Ovary (tissue), 9 donors: ENCODE measurements around the gene MAP2K6. TPM values are rescaled to one million over a fixed set of nuclear protein-coding genes. Genes with fewer than 3 reads are reported as not detected.

ENCODE experiments used
- DNase-seq, 5 donors: peaks; one replicate each; pipeline ENCODE4 v3.0.0-alpha.2; 2019 to 2020
- H3K27ac ChIP-seq, 2 donors: fragments of 200-600 bp; one replicate each; pipeline versions ENCODE4 v1.5.1 to v1.8.0; 2019 to 2022
- H3K27me3 ChIP-seq: fragments of 200-600 bp; one replicate; pipeline ENCODE4 v1.8.0; 2022
- H3K36me3 ChIP-seq: fragments of 200-600 bp; sonication (generic); one replicate; pipeline ENCODE4 v1.5.1; 2019
- H3K4me1 ChIP-seq: one replicate; pipeline ENCODE4 v1.8.1; 2013; ENCODE audit warnings: mild to moderate bottlenecking, moderate library complexity; ENCODE audit not compliant: insufficient read depth
- H3K4me3 ChIP-seq: fragments of 200-600 bp; sonication (generic); one replicate; pipeline ENCODE4 v1.5.1; 2017
- H3K9me3 ChIP-seq, 2 donors: fragments of 200-600 bp in 1 of 2; sonication (generic) in 1 of 2; one replicate each; pipeline versions ENCODE4 v1.5.1 to v1.8.1; 2013 to 2019; ENCODE audit warnings: mild to moderate bottlenecking in 1 of 2, moderate library complexity in 1 of 2
- EP300 ChIP-seq: sonication (generic); formaldehyde crosslinking; IDR thresholded peaks from one replicate; pipeline ENCODE4 v1.6.1; 2017; ENCODE audit warnings: antibody characterized with exemption
- POLR2A ChIP-seq: fragments of 450-650 bp; IDR thresholded peaks from one replicate; pipeline ENCODE4 v1.6.1; 2017; ENCODE audit warnings: antibody characterized with exemption, mild to moderate bottlenecking, moderate library complexity
- WGBS, 3 donors: extraction: QIAGEN DNeasy Blood & Tissue Kit in 1 of 3; methylation state at CpG; one replicate each; pipeline versions ENCODE4 v1.1.5 to v1.1.7; 2013 to 2017; 5-methylcytosine and 5-hydroxymethylcytosine counted together
- intact Hi-C, 4 donors: fragments of 100-400 bp; cut with DNase I; formaldehyde crosslinking; loops; one replicate each; pipeline versions ENCODE4 v1.11.0 to v1.15.1; 2022 to 2023
- polyA plus RNA-seq, 2 donors: library from polyadenylated mRNA; stranded (reverse); fragments of 200-250 nt in 1 of 2; fragments of 350-450 nt in 1 of 2; fragmentation: Illumina TruSeq in 1 of 2; extraction: RNeasy Lipid Tissue Mini Kit (QIAGEN cat#74804) in 1 of 2; gene quantifications; one replicate each; pipeline ENCODE4 v1.2.3, GENCODE V29; 2013 to 2014
- total RNA-seq, 7 donors: library from RNA; depleted of rRNA in 2 of 7; stranded (reverse); fragments of >200 nt in 2 of 7; fragmentation: NEBNext Ultra II Directional in 3 of 7; extraction: Animal tissue kit (Norgen Biotek cat#: 25700) in 3 of 7; gene quantifications; one replicate each; pipeline versions ENCODE4 v1.1.0 to v1.2.4, GENCODE V29; 2016 to 2023
- TF ChIP-seq, protein P1 (sequence below), 3 donors: fragments of 450-650 bp in 2 of 3; fragments of 200-600 bp in 1 of 3; IDR thresholded peaks; one replicate each; pipeline versions ENCODE4 v1.5.1 to v1.8.0; 2016 to 2022; ENCODE audit warnings: antibody characterized with exemption in 3 of 3, mild to moderate bottlenecking in 1 of 3
- donor health status: DM: no; HTN: no; CAD: no; lungs with moderate emphysema.
- donor health status: DM: no; HTN: no; CAD: no.
- donor health status: Bipolar disorder and iron deficiency.
- donor health status: DM: yes; HTN: yes; CAD: no.
- donor health status: DM: no; HTN: no; CAD: no.
- donor health status: DM: yes; HTN: yes; CAD: no.

The MAP2K6 gene
- total and polyA plus RNA-seq, 9 donors: 1.0 to 8.4 (median 3.5) TPM

DNA sequence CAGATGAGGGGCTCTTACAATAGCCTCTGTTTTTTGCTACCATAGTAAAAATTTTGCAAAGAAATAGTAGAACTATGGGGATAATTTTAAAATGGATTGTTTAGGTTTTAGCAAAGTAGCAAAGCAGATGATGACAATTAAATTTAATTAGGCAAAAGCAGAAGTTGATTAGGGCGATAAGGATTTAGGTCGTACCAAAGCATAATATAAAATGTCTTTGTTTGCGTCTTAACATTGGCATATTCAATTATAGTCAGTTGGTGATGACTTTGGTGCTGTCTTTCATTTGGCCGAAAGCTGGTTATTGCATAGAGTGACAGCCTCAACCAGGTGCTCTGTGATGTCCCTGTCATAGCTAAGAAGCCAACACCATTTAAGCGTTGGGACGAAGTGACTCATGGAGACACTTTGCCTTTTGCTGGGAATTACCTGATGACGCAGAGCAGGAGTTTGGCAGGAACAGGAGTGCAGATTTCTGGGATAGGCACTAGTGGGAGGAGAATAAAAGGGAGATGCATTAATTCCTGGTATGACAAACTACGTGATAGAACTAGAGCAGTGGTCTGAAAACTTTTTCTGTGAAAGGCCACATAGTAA lies 38.3 kb downstream of the MAP2K6 start:
- Histone ChIP-seq H3K27me3 (no peaks in the 10 kb centered on the region), H3K9me3 (no peaks in the 10 kb centered on the region), H3K27ac (no peak overlapping the region), H3K36me3 (no peaks in the 10 kb centered on the region), H3K4me3 (no peak overlapping the region), H3K4me1 (peaks cover 6% of the 10 kb centered on the region)
- DNase-seq: no peak
- intact Hi-C loops: no loop called here
- TF ChIP-seq, protein P1, sequence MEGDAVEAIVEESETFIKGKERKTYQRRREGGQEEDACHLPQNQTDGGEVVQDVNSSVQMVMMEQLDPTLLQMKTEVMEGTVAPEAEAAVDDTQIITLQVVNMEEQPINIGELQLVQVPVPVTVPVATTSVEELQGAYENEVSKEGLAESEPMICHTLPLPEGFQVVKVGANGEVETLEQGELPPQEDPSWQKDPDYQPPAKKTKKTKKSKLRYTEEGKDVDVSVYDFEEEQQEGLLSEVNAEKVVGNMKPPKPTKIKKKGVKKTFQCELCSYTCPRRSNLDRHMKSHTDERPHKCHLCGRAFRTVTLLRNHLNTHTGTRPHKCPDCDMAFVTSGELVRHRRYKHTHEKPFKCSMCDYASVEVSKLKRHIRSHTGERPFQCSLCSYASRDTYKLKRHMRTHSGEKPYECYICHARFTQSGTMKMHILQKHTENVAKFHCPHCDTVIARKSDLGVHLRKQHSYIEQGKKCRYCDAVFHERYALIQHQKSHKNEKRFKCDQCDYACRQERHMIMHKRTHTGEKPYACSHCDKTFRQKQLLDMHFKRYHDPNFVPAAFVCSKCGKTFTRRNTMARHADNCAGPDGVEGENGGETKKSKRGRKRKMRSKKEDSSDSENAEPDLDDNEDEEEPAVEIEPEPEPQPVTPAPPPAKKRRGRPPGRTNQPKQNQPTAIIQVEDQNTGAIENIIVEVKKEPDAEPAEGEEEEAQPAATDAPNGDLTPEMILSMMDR (IDR thresholded peaks at IDR 0.05): no peak
- TF ChIP-seq POLR2A (no peak), EP300 (no peak)
- WGBS, 3 donors: 95 to 96% (median 95%) methylated on average over 8 of the region's 8 CpGs

DNA sequence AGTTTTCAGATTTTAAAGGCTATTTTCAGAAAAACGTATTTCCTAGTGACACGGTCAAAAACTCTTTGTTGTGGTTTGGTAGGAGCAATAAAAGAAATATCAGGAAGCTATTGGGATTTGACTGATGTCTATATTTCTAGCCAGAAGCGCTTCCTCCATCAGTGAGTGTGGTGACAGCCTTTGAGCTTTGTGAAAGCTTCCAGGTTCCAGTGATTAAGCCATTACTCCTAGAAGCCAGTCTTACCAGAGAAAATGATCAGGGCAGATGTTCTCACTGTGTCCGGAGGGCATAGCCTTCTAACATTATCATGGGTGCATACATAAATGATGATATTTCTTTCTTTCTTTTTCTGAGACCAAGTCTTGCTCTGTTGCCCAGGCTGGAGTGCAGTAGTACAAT lies 39.6 kb downstream of the MAP2K6 start:
- TF ChIP-seq, protein P1 (IDR thresholded peaks at IDR 0.05): no peak
- TF ChIP-seq EP300 (no peak), POLR2A (no peak)
- 91 to 94% (median 92%) methylated on average over 4 of the region's 4 CpGs for WGBS, 3 donors

DNA sequence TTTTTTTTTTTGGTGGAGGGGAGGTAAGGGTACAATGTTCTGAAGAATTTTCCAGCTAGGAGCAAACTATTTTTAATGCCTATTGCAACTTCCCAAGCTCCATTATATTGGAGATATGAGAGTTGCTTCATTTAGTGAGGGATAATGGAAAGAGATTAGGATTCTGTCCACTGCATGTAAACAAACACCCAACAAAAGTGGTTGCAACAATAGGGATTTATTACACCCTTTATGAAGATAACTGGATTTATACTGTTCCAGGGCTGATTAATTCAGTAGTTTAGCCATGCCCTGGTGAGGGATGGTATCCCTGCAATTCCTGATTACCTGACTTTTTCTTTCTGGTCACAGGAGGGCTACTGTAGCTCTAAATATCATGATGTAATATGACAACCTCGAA lies 40.5 kb downstream of the MAP2K6 start:
- Histone ChIP-seq H3K9me3 (no peaks in the 10 kb centered on the region), H3K4me1 (no peaks in the 10 kb centered on the region), H3K27me3 (no peaks in the 10 kb centered on the region), H3K36me3 (no peaks in the 10 kb centered on the region), H3K27ac (no peak overlapping the region), H3K4me3 (no peak overlapping the region)
- no peak for DNase-seq
- intact Hi-C loops: no loop called here
- 86 to 88% (median 88%) methylated on average over 1 of the region's 1 CpG for WGBS, 3 donors
- TF ChIP-seq, protein P1 (IDR thresholded peaks at IDR 0.05): no peak
- no peak for TF ChIP-seq EP300
- TF ChIP-seq POLR2A: no peak

More for the DNA sequence above, 39.6 kb downstream of the MAP2K6 start:
- intact Hi-C loops: no loop called here
- Histone ChIP-seq H3K4me3 (no peak overlapping the region), H3K9me3 (no peaks in the 10 kb centered on the region), H3K4me1 (no peaks in the 10 kb centered on the region), H3K36me3 (no peaks in the 10 kb centered on the region), H3K27me3 (no peaks in the 10 kb centered on the region), H3K27ac (no peak overlapping the region)
- DNase-seq: no peak

DNA sequence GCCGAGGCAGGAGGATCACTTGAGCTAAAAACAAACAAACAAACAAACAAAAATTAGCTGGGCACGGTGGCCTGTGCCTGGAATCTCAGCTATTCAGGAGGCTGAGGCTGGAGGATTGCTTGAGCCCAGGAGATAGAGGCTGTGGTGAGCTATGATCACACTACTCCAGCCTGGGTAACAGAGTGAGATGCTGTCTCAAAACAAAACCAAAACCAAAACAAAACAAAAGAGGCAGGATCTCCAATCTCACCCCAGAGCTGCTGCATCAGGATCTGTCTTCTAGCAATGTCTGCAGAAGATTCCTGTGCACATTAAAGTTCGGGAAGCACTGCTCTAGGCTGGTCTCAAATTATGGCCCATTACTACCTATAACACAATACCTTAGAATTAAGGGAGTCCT lies 43.1 kb downstream of the MAP2K6 start:
- no peak for TF ChIP-seq POLR2A
- no peak for TF ChIP-seq EP300
- TF ChIP-seq, protein P1 (IDR thresholded peaks at IDR 0.05): no peak
- 87 to 92% (median 92%) methylated on average over 3 of the region's 3 CpGs for WGBS, 3 donors
- DNase-seq: no peak
- H3K27ac ChIP-seq: no peak overlapping the region
- no peaks in the 10 kb centered on the region for H3K36me3 ChIP-seq
- no peaks in the 10 kb centered on the region for H3K27me3 ChIP-seq
- H3K9me3 ChIP-seq: no peaks in the 10 kb centered on the region
- intact Hi-C loops: no loop called here
- peaks cover 3% of the 10 kb centered on the region for H3K4me1 ChIP-seq
- H3K4me3 ChIP-seq: no peak overlapping the region
